Sigmoid colon (tissue), 4 donors: ENCODE measurements around the gene LCE2A.

ENCODE experiments used
- CTCF ChIP-seq, 4 experiments: fragments of 450-650 bp in 3 of 4; fragments of 200-600 bp in 1 of 4; IDR thresholded peaks; one replicate each; pipeline ENCODE4 v1.5.1; 2016 to 2019; ENCODE audit warnings: antibody characterized with exemption in 4 of 4, mild to moderate bottlenecking in 3 of 4, moderate library complexity in 2 of 4
- EP300 ChIP-seq, 4 donors: sonication (generic); formaldehyde crosslinking; IDR thresholded peaks; one replicate each; pipeline ENCODE4 v1.6.1; 2017; ENCODE audit warnings: antibody characterized with exemption in 4 of 4
- POLR2A ChIP-seq, 2 donors: fragments of 450-650 bp; IDR thresholded peaks; one replicate each; pipeline ENCODE4 v1.6.1; 2016; ENCODE audit warnings: antibody characterized with exemption in 2 of 2, mild to moderate bottlenecking in 2 of 2, moderate library complexity in 2 of 2

GRCh38 chr1:152654110-152654509, 44.0 kb upstream of the LCE2A start:
- TF ChIP-seq CTCF (IDR thresholded peaks at IDR 0.05) (peak in 1 of 4 experiments; percentile 38), EP300 (IDR thresholded peaks at IDR 0.05) (no peak), POLR2A (IDR thresholded peaks at IDR 0.05) (no peak)
